Transverse colon (tissue), 4 donors: ENCODE results near the gene MYOCD. TPM values are rescaled to one million over a fixed set of nuclear protein-coding genes. Genes with fewer than 3 reads are reported as not detected.

Experiments
- DNase-seq: peaks from one replicate; pipeline ENCODE4 v3.0.0-alpha.2; 2019
- H3K27ac ChIP-seq, 4 donors: fragments of 200-600 bp; sonication (generic); 2 replicates each; pipeline ENCODE4 v1.5.1; 2016 to 2018; ENCODE audit warnings: inconsistent platforms in 4 of 4
- H3K27me3 ChIP-seq: fragments of 200-600 bp; sonication (generic); 2 replicates; pipeline ENCODE4 v1.5.1; 2017; ENCODE audit warnings: inconsistent platforms
- H3K36me3 ChIP-seq, 4 donors: fragments of 200-600 bp; sonication (generic); 2 replicates each; pipeline ENCODE4 v1.5.1; 2017 to 2019; ENCODE audit warnings: inconsistent platforms in 4 of 4
- H3K4me1 ChIP-seq, 4 donors: fragments of 200-600 bp; sonication (generic); 2 replicates each; pipeline ENCODE4 v1.5.1; 2017 to 2020; ENCODE audit warnings: inconsistent platforms in 4 of 4
- H3K4me3 ChIP-seq, 4 donors: fragments of 200-600 bp; sonication (generic); 1 replicate in 1 of 4; 2 replicates in 3 of 4; pipeline versions ENCODE4 v1.5.1 to v1.6.1; 2017 to 2019; ENCODE audit warnings: inconsistent platforms in 4 of 4
- H3K9me3 ChIP-seq, 2 donors: fragments of 200-600 bp; sonication (generic); 2 replicates each; pipeline ENCODE4 v1.5.1; 2017 to 2019; ENCODE audit warnings: inconsistent platforms in 2 of 2
- EP300 ChIP-seq: sonication (generic); formaldehyde crosslinking; IDR thresholded peaks from one replicate; pipeline ENCODE4 v1.6.1; 2017; ENCODE audit warnings: antibody characterized with exemption, low read depth
- POLR2A ChIP-seq: fragments of 450-650 bp; IDR thresholded peaks from one replicate; pipeline ENCODE4 v1.6.1; 2016; ENCODE audit warnings: antibody characterized with exemption, mild to moderate bottlenecking, moderate library complexity
- POLR2AphosphoS5 ChIP-seq, 3 donors: sonication (generic); formaldehyde crosslinking; IDR thresholded peaks; one replicate each; pipeline ENCODE4 v1.6.1; 2016; ENCODE audit warnings: antibody characterized with exemption in 3 of 3
- WGBS, 2 donors: methylation state at CpG; one replicate each; pipeline ENCODE4 v1.1.5; 2018; ENCODE audit warnings: low coverage in 1 of 2; 5-methylcytosine and 5-hydroxymethylcytosine counted together
- in situ Hi-C, 4 donors: fragments of 200-750 bp; cut with MboI; loops; one replicate each; pipeline versions ENCODE4 v1.15.0 to v1.15.1; 2017; ENCODE audit warnings: low sequenced_read_pairs in 3 of 4, low pct_ligation_motif_present in 1 of 4, low pct_unique_long_range_greater_than_20kb in 1 of 4
- intact Hi-C: fragments of 100-400 bp; cut with DNase I; formaldehyde crosslinking; loops from one replicate; pipeline ENCODE4 v1.15.1; 2023; ENCODE audit warnings: low total_unique reads
- total RNA-seq, 4 donors: library from RNA; depleted of rRNA; stranded (reverse); fragments of >200 nt; gene quantifications; one replicate each; pipeline ENCODE4 v1.1.0, GENCODE V29; 2016
- TF ChIP-seq, protein P1 (sequence below), 5 experiments: fragments of 200-600 bp in 3 of 5; fragments of 450-650 bp in 2 of 5; sonication (generic) in 3 of 5; IDR thresholded peaks; 1 replicate in 2 of 5; 2 replicates in 3 of 5; pipeline ENCODE4 v1.5.1; 2016 to 2017; ENCODE audit warnings: antibody characterized with exemption in 5 of 5, inconsistent platforms in 3 of 5, mild to moderate bottlenecking in 2 of 5, moderate library complexity in 1 of 5

The MYOCD gene
- total RNA-seq, 4 donors from 2014 or later: 15.9 to 59.1 (median 35.0) TPM

DNA sequence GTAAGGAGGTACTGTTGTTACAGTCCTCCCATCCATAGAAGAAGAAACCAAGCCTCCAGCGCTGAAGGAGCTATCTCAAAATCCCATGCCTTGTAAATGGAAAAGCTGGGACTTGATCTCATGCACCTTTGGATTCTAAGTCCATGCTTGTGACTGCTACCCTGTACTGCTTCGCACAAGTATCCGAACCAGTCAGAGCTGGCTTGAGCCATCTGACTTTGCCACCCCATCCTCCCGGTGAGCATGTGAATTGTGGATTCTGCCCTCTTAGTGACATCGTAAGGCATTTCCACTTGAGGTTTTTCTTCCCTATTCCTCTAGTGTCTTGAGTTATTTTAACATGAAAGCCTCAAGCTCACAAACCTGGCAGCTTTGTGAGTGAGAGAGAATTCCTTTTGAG is 15.3 kb downstream of the MYOCD start:
- Histone ChIP-seq H3K36me3 (no peaks in the 10 kb centered on the region), H3K9me3 (no peaks in the 10 kb centered on the region), H3K4me3 (no peak overlapping the region), H3K27ac (peak overlapping the region; percentile 55 to 82 (median 64)), H3K4me1 (peaks cover 0 to 7% (median 2%) of the 10 kb centered on the region in 4 donors), H3K27me3 (no peaks in the 10 kb centered on the region)
- no peak for DNase-seq
- intact Hi-C loops (no loop called here), in situ Hi-C loops (no loop called here)
- 73 to 83% methylated on average over 4 to 5 of the region's 5 CpGs for WGBS, 2 donors
- TF ChIP-seq, protein P1, sequence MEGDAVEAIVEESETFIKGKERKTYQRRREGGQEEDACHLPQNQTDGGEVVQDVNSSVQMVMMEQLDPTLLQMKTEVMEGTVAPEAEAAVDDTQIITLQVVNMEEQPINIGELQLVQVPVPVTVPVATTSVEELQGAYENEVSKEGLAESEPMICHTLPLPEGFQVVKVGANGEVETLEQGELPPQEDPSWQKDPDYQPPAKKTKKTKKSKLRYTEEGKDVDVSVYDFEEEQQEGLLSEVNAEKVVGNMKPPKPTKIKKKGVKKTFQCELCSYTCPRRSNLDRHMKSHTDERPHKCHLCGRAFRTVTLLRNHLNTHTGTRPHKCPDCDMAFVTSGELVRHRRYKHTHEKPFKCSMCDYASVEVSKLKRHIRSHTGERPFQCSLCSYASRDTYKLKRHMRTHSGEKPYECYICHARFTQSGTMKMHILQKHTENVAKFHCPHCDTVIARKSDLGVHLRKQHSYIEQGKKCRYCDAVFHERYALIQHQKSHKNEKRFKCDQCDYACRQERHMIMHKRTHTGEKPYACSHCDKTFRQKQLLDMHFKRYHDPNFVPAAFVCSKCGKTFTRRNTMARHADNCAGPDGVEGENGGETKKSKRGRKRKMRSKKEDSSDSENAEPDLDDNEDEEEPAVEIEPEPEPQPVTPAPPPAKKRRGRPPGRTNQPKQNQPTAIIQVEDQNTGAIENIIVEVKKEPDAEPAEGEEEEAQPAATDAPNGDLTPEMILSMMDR (IDR thresholded peaks at IDR 0.05): no peak
- TF ChIP-seq POLR2A (no peak), POLR2AphosphoS5 (IDR thresholded peaks at IDR 0.05) (no peak), EP300 (no peak)

DNA sequence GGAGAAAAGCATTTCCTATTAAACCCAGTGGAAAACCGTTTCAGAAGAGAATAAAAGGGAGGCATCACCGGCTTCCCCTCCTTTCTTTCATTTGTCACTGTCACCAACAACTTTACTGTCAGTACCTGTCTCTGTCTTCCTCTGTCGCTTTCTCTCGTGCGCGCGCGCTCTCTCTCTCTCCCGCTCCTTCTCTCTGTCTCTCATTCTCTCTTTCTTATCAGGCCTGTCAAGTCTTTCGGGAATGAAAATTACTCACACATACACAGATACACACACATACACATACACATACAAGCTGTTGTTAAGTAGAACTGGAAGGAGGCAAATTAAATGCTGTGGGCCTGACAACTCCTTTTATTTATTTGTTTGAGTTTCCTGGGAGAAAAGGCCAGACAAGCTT is 17.6 kb downstream of the MYOCD start:
- Histone ChIP-seq H3K27me3 (no peaks in the 10 kb centered on the region), H3K4me1 (peaks cover 0 to 5% (median 2%) of the 10 kb centered on the region in 4 donors), H3K9me3 (no peaks in the 10 kb centered on the region), H3K4me3 (no peak overlapping the region), H3K27ac (no peak overlapping the region), H3K36me3 (no peaks in the 10 kb centered on the region)
- no peak for DNase-seq
- TF ChIP-seq, protein P1 (IDR thresholded peaks at IDR 0.05): no peak
- TF ChIP-seq POLR2AphosphoS5 (IDR thresholded peaks at IDR 0.05): no peak
- no peak for TF ChIP-seq POLR2A
- no peak for TF ChIP-seq EP300
- intact Hi-C loops (no loop called here), in situ Hi-C loops (no loop called here)
- WGBS, 2 donors: 88 to 91% methylated on average over 10 of the region's 10 CpGs

DNA sequence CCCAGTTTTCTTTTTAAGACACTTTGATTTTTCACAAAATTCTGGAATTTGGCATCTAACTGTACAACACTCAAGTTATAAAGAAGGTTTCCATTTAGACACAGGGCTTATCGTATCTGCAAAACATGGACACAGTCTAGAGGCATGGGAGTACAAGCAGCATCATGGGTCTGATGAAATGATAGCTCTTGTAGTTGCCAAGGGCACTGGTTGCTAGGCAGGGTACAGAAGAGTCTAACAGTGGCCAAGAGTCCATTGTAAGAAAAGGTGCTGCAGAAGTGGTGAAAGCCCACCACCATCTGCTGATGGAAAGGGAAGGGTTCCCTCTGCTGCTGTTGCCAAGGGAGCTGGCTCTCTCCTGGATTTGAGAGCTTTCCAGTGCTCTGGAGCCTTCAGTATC is 20.8 kb downstream of the MYOCD start:
- Histone ChIP-seq H3K36me3 (no peaks in the 10 kb centered on the region), H3K9me3 (no peaks in the 10 kb centered on the region), H3K4me3 (no peak overlapping the region), H3K27ac (no peak overlapping the region), H3K27me3 (no peaks in the 10 kb centered on the region), H3K4me1 (peaks cover 0 to 4% (median 0%) of the 10 kb centered on the region in 4 donors)
- TF ChIP-seq POLR2AphosphoS5 (IDR thresholded peaks at IDR 0.05) (no peak), EP300 (no peak), POLR2A (no peak)
- TF ChIP-seq, protein P1 (IDR thresholded peaks at IDR 0.05): no peak
- in situ Hi-C loops: no loop called here
- WGBS, 2 donors: 82% methylated on average over 1 of the region's 1 CpG; no CpG with 5 or more reads in 1 of the 2 donors
- intact Hi-C loops: no loop called here
- DNase-seq: no peak

DNA sequence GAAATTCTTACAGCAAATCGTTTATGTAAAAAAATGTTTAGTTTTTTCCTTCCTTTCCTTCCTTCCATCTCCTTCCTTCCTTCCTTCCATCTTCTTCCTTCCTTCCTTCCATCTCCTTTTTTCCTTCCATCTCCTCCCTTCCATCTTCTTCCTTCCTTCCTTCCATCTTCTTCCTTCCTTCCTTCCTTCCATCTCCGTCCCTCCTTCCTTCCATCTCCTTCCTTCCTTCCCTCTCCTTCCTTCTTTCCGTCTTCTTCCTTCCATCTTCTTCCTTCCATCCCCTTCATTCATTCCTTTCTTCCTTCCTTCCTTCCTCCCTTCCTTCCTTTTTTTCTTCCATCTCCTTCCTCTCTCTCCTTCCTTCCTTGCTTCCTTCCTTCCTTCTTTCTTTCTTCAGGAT is 22.7 kb downstream of the MYOCD start:
- Histone ChIP-seq H3K4me1 (no peaks in the 10 kb centered on the region), H3K27ac (no peak overlapping the region), H3K9me3 (no peaks in the 10 kb centered on the region), H3K27me3 (no peaks in the 10 kb centered on the region), H3K36me3 (no peaks in the 10 kb centered on the region), H3K4me3 (no peak overlapping the region)
- no peak for DNase-seq
- intact Hi-C loops: no loop called here
- in situ Hi-C loops: no loop called here
- TF ChIP-seq POLR2AphosphoS5 (IDR thresholded peaks at IDR 0.05): no peak
- TF ChIP-seq POLR2A: no peak
- TF ChIP-seq, protein P1 (IDR thresholded peaks at IDR 0.05): no peak
- 76 to 79% methylated on average over 3 of the region's 3 CpGs for WGBS, 2 donors
